ENCODE measurements around the gene ZBTB25. TPM values are rescaled to one million over a fixed set of nuclear protein-coding genes. Genes with fewer than 3 reads are reported as not detected.

ZBTB25 gene
- total RNA-seq, 4 donors from 2014 or later = 14.9 to 26.4 (median 16.6) TPM

GRCh38 chr14:64411001-64411400, 92.6 kb downstream of the ZBTB25 start:
- 94 to 96% methylated on average over 4 of the region's 4 CpGs for WGBS, 2 donors
- no peak for DNase-seq (ENCODE audit: low spot score in 2 of 2)
- Histone ChIP-seq H3K4me1 (no peaks in the 10 kb centered on the region), H3K27ac (no peak overlapping the region), H3K9me3 (no peaks in the 10 kb centered on the region), H3K36me3 (peaks cover 0 to 49% (median 0%) of the 10 kb centered on the region in 3 donors), H3K4me3 (no peak overlapping the region), H3K27me3 (no peaks in the 10 kb centered on the region)
- TF ChIP-seq POLR2A (IDR thresholded peaks at IDR 0.05) (no peak), CTCF (IDR thresholded peaks at IDR 0.05) (no peak)

- Histone ChIP-seq H3K36me3 (peaks cover 0 to 46% (median 0%) of the 10 kb centered on the region in 3 donors), H3K9me3 (no peaks in the 10 kb centered on the region), H3K27ac (no peak overlapping the region), H3K4me1 (no peaks in the 10 kb centered on the region), H3K27me3 (no peaks in the 10 kb centered on the region), H3K4me3 (no peak overlapping the region)
- TF ChIP-seq POLR2A (IDR thresholded peaks at IDR 0.05) (no peak), CTCF (IDR thresholded peaks at IDR 0.05) (no peak), EP300 (IDR thresholded peaks at IDR 0.05) (no peak)
- 50 to 64% methylated on average over 5 of the region's 5 CpGs for WGBS, 2 donors
- DNase-seq (ENCODE audit: low spot score in 2 of 2) = no peak
Observed at GRCh38 chr14:64410084-64410774, 93.4 kb downstream of the ZBTB25 start.

- Histone ChIP-seq H3K27me3 (no peaks in the 10 kb centered on the region), H3K36me3 (peaks cover 0 to 46% (median 0%) of the 10 kb centered on the region in 3 donors), H3K9me3 (no peaks in the 10 kb centered on the region), H3K4me3 (no peak overlapping the region), H3K27ac (no peak overlapping the region), H3K4me1 (no peaks in the 10 kb centered on the region)
- 88 to 93% methylated on average over 7 of the region's 7 CpGs for WGBS, 2 donors
- no peak for TF ChIP-seq EP300 (IDR thresholded peaks at IDR 0.05)
- TF ChIP-seq POLR2A (IDR thresholded peaks at IDR 0.05) = no peak
- no peak for TF ChIP-seq CTCF (IDR thresholded peaks at IDR 0.05)
- DNase-seq (ENCODE audit: low spot score in 2 of 2) = no peak
Observed at GRCh38 chr14:64409126-64409920, 94.3 kb downstream of the ZBTB25 start.

- Histone ChIP-seq H3K27me3 (no peaks in the 10 kb centered on the region), H3K4me1 (no peaks in the 10 kb centered on the region), H3K9me3 (no peaks in the 10 kb centered on the region), H3K4me3 (no peak overlapping the region), H3K27ac (no peak overlapping the region), H3K36me3 (peaks cover 0 to 43% (median 0%) of the 10 kb centered on the region in 3 donors)
- no peak for DNase-seq (ENCODE audit: low spot score in 2 of 2)
- TF ChIP-seq CTCF (IDR thresholded peaks at IDR 0.05) = no peak
- no peak for TF ChIP-seq POLR2A (IDR thresholded peaks at IDR 0.05)
- no peak for TF ChIP-seq EP300 (IDR thresholded peaks at IDR 0.05)
- WGBS, 2 donors = 95 to 98% methylated on average over 2 of the region's 2 CpGs
Observed at GRCh38 chr14:64407329-64407728, 96.3 kb downstream of the ZBTB25 start.

- no peak overlapping the region for H3K4me3 ChIP-seq
- 92 to 95% methylated on average over 4 of the region's 4 CpGs for WGBS, 2 donors
Observed at GRCh38 chr14:64405295-64405694, 98.3 kb downstream of the ZBTB25 start.

More at GRCh38 chr14:64405295-64405694, 98.3 kb downstream of the ZBTB25 start:
- no peak overlapping the region for H3K27ac ChIP-seq
- H3K36me3 ChIP-seq = peaks cover 0 to 47% (median 0%) of the 10 kb centered on the region in 3 donors
- TF ChIP-seq CTCF (IDR thresholded peaks at IDR 0.05) = no peak
- TF ChIP-seq POLR2A (IDR thresholded peaks at IDR 0.05) = no peak
- TF ChIP-seq EP300 (IDR thresholded peaks at IDR 0.05) = no peak
- H3K4me1 ChIP-seq = peaks cover 0 to 4% (median 0%) of the 10 kb centered on the region in 4 donors
- H3K9me3 ChIP-seq = no peaks in the 10 kb centered on the region
- no peak for DNase-seq (ENCODE audit: low spot score in 2 of 2)
- no peaks in the 10 kb centered on the region for H3K27me3 ChIP-seq

All from tibial nerve (tissue), 4 donors.